ENCODE data around the gene CCL11.
"Not testable (repeated sequence)": the region's sequence is repeated elsewhere in the genome, so short reads cannot be mapped to it uniquely, and the experiment has no call there.

Gene CCL11

DNA sequence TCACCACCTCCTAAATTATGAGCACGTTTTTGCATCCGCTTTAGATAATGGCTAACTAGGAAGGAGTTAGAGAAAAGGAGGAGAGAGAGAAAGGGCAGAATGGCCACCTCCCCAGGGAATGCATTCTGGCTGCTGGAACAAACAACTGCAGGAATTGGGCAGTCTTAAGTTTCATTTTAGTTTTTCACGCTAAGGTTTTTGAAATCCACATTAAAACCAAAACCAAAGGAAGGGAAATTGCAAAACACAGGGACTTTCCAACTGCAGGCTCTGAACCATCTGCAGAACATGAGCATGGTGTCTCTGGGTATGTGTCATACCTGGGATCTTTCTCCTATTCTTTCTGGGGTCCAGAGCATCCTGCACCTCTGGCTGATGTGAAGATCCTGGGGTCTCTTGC lies 21.6 kb downstream of the CCL11 start:
- no peak for DNase-seq (ENCODE audit: low read depth)

DNA sequence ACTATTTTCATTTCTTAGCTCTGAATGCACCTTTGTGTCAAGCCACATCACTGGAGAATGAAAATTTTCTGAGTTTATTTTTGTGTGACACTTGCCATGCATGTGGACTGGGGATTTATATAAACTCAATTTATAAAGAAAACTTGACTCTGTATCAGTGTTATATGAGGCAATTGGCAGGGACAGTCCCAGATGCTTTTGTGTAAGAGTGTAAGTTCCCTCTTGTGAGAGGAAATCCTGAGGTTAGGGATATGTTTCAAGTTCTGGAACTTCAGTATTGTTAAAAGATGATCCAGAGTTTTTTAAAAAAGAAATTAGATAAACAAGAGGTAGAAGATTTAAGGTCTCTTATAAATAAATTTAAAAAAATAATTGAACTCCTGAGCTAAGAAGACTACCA lies 22.8 kb downstream of the CCL11 start:
- DNase-seq (ENCODE audit: low read depth), result no peak

DNA sequence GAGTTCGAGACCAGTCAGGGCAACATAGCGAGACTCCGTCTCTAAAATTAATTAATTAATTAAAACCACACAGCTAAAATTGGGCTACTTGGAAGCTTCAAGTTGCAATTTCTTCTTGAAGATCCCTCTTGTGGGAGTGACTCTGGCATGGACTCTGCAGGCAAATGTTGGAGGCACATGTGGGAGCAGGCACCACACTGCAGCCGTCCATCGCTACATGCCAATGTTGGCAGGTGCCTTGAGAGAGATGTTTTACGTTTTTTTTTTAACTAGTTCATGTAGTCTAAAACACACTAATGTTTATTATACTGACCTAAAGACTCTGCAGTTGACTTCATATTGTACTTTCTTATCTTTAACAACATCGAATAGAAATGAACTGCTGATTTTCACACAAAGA lies 25.7 kb downstream of the CCL11 start:
- no peak for DNase-seq (ENCODE audit: low read depth)

DNA sequence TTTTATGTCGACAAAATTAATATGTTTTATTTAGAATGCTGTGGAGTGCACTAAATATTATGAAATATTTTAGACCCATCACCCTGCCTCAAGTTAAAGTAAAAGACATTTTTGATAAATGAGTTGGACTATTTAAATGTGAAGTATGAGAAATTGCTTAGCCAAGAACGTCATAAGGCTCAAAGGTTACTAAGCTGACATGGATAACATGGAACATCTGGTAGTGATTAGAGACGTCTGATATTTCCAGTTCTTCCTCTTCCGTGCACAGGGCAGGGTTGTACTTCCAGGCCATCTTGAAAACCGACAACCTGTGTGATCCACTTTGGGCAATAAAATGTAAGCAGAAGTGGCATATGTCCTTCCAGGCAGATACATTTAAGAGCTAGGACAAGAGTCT lies 26.5 kb downstream of the CCL11 start:
- DNase-seq (ENCODE audit: low read depth), result no peak

DNA sequence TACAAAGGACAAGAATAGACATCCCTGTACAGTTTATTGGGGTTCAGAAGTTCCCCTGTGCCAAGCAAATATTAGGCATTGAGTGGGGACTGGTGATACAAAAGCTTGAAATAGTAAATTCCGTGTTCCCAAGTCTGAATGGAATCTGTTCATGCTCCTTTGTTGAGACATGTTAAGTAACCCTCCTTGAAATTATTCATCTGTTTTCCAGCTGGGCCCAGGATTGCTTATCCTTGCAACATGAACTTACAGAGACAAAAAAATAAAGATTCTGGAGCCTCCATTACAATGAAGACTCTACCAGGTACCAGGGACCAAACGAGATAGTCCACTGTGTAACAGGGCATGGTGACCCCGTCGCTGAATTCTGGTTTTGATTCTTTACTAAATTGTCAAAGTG lies 27.6 kb downstream of the CCL11 start:
- no peak for DNase-seq (ENCODE audit: low read depth)

DNA sequence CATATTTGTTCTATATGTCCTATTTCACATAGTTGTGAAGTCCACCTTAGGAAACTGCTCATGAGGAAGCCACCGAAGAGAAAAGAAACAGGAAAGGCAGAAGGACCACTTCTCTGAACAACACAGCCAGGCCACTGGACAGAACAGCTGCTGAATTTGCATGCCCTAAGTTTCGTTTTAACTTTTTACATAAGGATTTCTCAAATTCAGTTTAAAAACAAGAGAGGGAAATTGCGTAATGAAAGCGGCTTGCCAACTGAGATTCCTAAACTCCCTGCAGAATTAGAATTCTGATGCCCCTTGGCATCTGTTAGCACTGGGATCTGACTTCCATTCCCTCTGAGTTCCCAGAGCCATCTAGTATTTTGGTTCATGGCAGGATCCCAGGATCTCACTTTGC lies 28.7 kb downstream of the CCL11 start:
- no peak for DNase-seq (ENCODE audit: low read depth)

DNA sequence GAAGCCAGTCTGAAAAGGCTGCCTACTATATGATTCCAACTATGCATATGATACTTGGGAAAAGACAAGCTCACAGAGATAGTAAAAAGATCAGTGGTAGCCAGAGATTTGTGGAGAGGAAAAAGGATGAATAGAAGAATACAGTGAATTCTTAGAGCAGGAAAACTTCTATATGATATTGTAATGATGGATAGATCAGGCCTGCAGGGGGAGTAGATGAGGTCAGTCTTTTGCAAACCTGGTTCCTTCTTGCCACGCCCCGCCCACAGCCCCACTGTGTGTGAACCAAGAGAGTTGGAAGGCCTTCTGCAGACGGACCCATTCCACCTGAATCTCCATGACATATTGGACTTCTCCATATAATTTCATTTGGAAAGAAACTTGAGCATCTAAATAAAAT lies 32.9 kb downstream of the CCL11 start:
- DNase-seq (ENCODE audit: low read depth), result no peak

DNA sequence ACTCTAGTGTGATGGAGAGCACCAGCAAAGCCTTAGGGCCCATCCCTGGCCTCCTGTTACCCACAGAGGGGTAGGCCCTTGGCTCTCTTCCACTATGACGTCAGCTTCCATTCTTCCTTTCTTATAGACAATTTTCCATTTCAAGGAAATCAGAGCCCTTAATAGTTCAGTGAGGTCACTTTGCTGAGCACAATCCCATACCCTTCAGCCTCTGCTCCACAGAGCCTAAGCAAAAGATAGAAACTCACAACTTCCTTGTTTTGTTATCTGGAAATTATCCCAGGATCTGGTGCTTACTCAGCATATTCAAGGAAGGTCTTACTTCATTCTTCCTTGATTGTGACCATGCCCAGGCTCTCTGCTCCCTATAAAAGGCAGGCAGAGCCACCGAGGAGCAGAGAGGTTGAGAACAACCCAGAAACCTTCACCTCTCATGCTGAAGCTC lies 33.5 kb downstream of the CCL11 start, which contains the start of gene CCL8:
Gene CCL8, plus strand, starts transcription at position 397 of the 445 bp plus-strand sequence. CDS start 67 bp downstream, outside the sequence.
- no peak for DNase-seq (ENCODE audit: low read depth)

DNA sequence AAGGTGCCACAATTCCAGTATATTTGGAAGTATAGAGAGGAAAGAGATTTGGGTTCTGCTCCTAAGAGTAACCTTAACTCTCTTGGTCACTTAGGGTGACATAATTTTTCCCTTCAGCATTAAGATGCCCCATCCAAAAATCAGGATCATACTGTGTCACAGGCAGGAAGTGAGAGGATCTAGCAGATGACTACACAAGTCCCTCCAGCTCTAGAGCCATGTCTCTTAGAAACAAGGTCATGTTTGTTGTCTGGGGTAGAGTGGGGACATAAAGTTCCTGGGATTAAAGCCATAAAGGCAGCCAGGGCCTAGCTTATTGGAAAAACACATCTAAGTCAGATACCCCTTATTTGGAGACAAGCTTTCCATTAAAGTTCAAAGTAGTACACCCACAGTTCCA lies 36.4 kb downstream of the CCL11 start:
- no peak for DNase-seq (ENCODE audit: low read depth)

DNA sequence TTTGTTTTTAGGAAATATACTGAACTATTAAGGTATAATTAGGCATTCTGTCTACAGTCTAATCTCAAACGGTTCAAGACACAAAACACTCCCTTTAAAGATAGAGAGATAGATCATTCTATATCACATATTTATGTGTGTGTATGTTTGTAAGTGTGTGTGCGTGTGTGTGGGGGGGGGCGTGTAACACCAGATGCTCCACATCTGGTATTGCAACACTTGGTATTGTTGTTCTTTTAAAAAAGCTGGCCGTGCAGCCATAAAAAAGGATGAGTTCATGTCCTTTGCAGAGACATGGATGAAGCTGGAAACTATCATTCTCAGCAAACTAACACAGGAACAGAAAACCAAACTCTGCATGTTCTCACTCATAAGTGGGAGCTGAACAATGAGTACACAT lies 42.0 kb downstream of the CCL11 start:
- not testable (repeated sequence) for DNase-seq (ENCODE audit: low read depth)

DNA sequence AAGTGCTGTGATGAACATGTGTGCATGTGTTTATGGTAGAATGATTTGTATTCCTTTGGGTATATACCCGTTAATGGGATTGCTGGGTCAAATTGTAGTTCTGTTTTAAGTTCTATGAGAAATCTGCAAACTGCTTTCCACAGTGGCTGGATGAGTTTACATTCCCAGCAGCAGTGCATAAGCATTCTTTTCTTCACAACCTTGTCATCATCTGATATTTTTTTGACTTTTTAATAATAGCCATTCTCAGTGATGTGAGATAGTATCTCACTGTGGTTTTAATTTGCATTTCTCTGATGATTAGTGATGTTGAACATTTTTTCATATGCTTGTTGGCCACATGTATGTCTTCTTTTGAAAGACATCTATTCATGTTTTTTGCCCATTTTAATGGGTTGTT lies 52.2 kb downstream of the CCL11 start:
- no peak for DNase-seq (ENCODE audit: low read depth)
